HG02588 (cell line): ENCODE measurements around the gene NEK5.
A peak's percentile ranks its signal among the peaks of the same experiment; 100 is the strongest.
"Not testable (repeated sequence)": the region's sequence is repeated elsewhere in the genome, so short reads cannot be mapped to it uniquely, and the experiment has no call there.

Experiments used
- ATAC-seq: cut with Tn5 transposase; IDR thresholded peaks from one replicate; pipeline ENCODE4 v1.9.1; 2021; ENCODE audit warnings: mild to moderate bottlenecking, moderate library complexity; ENCODE audit not compliant: unreplicated experiment

NEK5 gene, protein sequence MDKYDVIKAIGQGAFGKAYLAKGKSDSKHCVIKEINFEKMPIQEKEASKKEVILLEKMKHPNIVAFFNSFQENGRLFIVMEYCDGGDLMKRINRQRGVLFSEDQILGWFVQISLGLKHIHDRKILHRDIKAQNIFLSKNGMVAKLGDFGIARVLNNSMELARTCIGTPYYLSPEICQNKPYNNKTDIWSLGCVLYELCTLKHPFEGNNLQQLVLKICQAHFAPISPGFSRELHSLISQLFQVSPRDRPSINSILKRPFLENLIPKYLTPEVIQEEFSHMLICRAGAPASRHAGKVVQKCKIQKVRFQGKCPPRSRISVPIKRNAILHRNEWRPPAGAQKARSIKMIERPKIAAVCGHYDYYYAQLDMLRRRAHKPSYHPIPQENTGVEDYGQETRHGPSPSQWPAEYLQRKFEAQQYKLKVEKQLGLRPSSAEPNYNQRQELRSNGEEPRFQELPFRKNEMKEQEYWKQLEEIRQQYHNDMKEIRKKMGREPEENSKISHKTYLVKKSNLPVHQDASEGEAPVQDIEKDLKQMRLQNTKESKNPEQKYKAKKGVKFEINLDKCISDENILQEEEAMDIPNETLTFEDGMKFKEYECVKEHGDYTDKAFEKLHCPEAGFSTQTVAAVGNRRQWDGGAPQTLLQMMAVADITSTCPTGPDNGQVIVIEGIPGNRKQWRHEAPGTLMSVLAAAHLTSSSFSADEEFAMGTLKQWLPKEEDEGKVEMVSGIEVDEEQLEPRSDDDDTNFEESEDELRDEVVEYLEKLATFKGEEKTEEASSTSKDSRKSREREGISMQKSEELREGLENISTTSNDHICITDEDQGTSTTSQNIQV

DNA sequence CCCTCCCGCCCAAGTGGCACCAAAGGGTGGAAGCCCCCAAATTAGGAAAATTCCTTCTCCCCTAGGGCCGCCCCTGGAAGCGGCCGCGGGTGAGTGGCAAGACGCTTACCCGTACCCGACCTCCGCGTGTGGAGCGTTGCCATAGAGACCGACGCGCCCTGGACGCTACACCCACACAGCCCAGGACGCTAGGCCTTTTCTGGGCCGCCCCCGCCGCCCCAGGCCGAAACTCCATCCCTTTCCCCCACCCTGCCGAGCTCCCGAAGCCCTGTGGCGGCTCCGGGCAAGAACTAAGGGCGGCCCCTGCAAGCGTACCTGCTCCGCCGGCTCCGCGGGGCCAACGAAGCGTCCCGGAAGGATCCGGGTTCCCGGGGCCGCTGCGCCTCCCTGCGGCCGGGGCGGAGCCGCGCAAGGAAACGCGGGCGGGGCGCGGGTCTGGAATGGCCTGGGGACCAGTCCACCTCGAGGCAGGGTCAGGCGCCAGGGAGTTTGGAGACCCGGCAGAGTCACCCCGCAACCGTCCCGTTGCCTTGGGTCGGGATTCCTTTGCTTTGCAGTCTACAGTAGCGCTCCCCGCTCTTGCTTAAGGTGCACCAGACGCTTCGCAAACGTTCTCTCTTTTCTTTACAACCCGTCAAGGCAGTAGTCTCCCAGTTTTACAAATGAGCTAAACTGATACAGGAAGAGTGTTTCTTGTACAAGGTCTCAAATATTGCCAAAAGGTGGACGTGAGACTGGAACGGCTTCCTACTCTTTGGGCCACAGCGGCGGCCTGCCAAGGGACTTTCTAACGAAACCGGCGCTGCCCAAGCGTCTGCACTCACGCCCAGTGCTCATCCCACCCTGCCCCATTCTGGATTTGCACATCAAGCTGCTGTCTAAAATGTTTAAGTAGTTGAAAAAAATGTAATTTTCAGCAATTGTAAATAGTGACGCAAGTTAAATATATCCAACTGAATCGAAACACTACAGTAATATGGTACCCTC, at the start of gene NEK5:
NEK5 (minus strand) TSS at position 360 of the 987 bp plus-strand sequence. CDS start 1,591 bp downstream, outside the sequence.
- peak; percentile 64 for ATAC-seq

DNA sequence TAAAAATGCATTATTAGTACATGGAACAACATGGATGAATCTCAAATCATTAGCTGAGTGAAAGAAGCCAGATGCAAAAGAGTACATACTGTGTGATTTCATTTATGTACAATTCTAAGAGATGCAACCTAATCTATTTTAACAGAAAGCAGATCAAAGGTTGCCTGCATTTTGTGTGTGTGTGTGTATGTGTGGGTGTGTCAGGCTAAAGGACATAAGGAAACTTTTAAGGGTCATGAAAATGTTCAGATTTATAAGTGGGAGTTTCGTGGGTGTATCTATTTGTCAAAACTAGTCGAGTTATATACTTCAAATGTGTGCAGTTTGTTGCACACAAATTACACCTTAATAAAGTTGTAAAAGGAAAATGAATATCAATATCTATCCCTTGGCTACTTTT, 48.4 kb upstream of the NEK5 start:
- ATAC-seq, result no peak

- not testable (repeated sequence) for ATAC-seq
These were observed 45.1 kb upstream of the NEK5 start for GRCh38 chr13:52173970-52174369.

- no peak for ATAC-seq
These were observed 44.5 kb upstream of the NEK5 start for GRCh38 chr13:52173373-52173772.

GRCh38 chr13:52171686-52172085, 42.8 kb upstream of the NEK5 start:
- not testable (repeated sequence) for ATAC-seq

GRCh38 chr13:52170828-52171391, 42.0 kb upstream of the NEK5 start:
- not testable (repeated sequence) for ATAC-seq

- ATAC-seq, result no peak
These were observed 41.0 kb upstream of the NEK5 start for GRCh38 chr13:52169839-52170238.

- no peak for ATAC-seq
These were observed 36.5 kb upstream of the NEK5 start for GRCh38 chr13:52165411-52165810.

DNA sequence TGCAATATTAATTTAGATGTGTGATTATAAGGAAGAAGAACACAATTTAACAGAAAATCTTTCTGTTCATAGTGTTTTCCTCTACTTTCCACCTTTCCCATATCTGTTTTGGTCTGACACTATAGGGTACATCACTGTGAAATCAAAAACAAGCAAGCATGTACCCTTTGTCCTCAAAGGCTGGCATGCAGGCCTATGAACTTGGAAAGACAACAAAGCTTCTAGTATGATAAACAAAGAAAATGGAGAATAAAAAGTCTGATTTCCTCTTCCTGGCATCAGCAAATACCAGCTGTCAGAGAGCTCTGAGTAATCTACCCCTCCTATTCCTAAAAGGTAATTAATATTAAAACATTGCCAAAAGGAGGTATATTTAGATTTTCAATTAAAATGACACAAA, 36.1 kb upstream of the NEK5 start:
- no peak for ATAC-seq

- ATAC-seq, result not testable (repeated sequence)
These were observed 35.0 kb upstream of the NEK5 start for GRCh38 chr13:52163878-52164277.

GRCh38 chr13:52162279-52163101, 33.6 kb upstream of the NEK5 start:
- ATAC-seq, result no peak

DNA sequence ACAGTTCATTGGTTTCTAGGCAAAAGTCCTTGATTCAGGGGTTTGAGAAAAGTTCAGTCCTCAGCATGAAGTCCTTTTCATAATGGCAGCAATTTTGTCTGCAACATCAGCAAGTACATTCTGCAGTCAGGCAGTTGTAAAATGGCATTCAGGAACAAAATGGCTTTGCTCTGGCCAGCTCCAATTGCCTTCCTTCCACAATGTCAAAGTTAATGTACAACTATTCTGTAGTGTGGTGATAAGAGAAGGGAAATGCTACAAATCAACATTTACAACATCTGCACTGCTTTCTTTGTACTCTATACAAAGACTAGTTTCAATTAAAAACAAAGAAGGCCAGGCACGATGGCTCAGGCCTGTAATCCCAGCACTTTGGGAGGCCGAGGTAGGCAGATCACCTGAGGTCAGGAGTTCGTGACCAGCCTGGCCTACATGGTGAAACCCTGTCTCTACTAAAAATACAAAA, 32.3 kb upstream of the NEK5 start:
- ATAC-seq, result no peak

- no peak for ATAC-seq
These were observed 31.6 kb upstream of the NEK5 start for GRCh38 chr13:52160506-52160905.

- no peak for ATAC-seq
These were observed 31.2 kb upstream of the NEK5 start for GRCh38 chr13:52160053-52160452.

DNA sequence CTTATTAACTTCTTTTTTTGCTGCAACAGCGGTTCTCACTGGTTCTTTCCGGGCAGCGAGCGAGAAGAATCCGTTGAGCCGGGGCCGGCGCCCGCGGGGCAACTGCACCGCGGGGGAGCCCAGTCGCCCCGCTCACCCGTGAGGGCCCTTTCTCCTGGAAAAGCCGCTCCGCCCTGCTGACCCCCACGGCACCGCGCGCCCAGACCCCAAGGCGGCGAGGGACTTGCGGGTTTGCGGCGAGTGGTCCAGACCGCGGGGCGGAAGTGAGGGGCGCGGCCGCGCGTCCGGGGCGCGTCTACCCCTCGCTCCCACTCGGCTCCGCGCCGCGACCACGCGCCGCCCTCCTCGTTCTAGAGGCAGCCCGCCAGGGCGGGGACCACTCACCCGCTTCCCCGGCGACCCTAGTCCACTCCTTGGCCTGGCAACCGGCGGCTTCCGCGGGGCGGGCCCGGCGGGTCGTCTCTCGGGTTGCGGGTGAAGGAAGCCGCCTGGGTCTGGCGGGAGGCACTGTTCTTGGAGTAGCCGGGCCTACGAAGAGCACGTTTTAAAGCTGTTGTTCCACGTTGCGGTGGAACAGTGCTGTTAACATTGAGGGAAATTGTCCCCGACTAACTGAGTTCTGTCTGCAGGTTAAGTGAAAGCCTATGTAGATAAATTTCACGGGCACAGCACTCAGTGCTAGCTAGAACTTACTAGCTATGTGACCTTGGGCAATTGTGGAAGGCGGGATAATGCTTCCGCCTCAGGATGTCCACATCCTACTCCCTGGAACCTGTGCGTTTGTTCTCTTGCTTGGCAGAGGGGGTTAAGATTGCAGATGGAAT, 30.5 kb upstream of the NEK5 start, which contains the start of gene NEK3:
NEK3 (minus strand) TSS at position 439 of the 824 bp plus-strand sequence. CDS start 3,406 bp downstream, outside the sequence.
- ATAC-seq, result peak; percentile 71

DNA sequence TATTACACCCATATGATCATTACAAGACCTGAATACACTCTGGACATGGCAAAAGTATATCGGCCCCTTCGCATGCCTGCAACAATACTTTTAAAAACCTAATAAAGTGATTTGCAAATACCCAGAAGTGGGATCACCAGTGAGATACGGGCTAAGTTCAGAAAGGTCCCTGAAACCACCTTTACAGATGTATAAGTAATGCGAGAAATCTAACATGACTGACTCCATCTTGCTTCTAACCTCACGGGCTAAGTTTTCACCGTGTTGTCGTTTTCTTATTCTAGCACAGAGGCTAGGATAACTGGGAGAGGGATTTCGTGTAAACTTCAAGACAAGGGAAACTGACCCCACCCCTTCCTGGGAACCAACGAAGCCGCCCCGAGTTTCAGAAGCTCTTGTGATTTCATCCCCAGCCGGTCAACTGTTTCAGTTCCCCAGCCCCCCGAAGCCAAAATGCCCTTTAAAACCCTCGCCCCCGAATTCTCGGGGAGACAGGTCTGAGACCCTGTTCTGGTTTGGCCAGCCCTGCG, 29.8 kb upstream of the NEK5 start:
- peak; percentile 30 for ATAC-seq

- no peak for ATAC-seq
These were observed 27.9 kb upstream of the NEK5 start for GRCh38 chr13:52156724-52157261.

DNA sequence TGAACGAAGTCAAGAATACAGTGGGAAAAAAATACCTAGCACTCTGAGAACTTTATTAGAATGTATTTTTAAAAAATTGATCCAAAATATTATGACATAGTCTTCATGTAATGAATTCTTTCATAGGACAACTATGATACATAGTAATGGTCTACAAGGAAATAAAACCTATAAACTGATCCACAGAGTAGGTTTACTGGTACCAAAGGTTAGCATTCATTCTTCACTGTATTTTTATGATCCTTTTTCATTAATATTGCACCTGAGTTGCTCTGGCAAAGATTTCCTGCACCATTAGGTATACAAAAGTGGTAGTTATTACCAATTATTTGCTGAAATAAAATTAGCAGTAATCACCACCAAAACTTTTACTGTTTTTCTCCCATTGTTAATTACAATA, 26.3 kb upstream of the NEK5 start:
- no peak for ATAC-seq
